Karpas-422 (cell line): Measurements from ENCODE around the gene RALGDS. TPM values are rescaled to one million over a fixed set of nuclear protein-coding genes. Genes with fewer than 3 reads are reported as not detected.

ENCODE experiments used
- DNase-seq: peaks from one replicate; pipeline ENCODE4 v3.0.0-alpha.2; 2015
- H2AFZ ChIP-seq: fragments of 200-600 bp; sonication (generic); 2 replicates; pipeline ENCODE4 v1.6.1; 2014; ENCODE audit warnings: antibody characterized with exemption, low read length, mixed read lengths
- H3K27ac ChIP-seq: fragments of 200-600 bp; sonication (generic); 2 replicates; pipeline ENCODE4 v1.5.1; 2014; ENCODE audit warnings: mild to moderate bottlenecking, low read length, moderate library complexity
- H3K27me3 ChIP-seq: fragments of 200-600 bp; sonication (generic); 2 replicates; pipeline ENCODE4 v1.6.1; 2014; ENCODE audit warnings: low read length, mixed read lengths
- H3K36me3 ChIP-seq: fragments of 200-600 bp; sonication (generic); 2 replicates; pipeline ENCODE4 v1.6.1; 2014; ENCODE audit warnings: low read length, mixed read lengths; ENCODE audit not compliant: insufficient read depth
- H3K4me1 ChIP-seq: fragments of 200-600 bp; sonication (generic); 2 replicates; pipeline ENCODE4 v1.6.1; 2014; ENCODE audit warnings: mild to moderate bottlenecking, low read length, mixed read lengths
- H3K4me2 ChIP-seq: fragments of 200-600 bp; sonication (generic); 2 replicates; pipeline ENCODE4 v1.6.1; 2014; ENCODE audit warnings: low read length, low read depth, mild to moderate bottlenecking; ENCODE audit not compliant: poor library complexity, severe bottlenecking
- H3K4me3 ChIP-seq: fragments of 200-600 bp; sonication (generic); 2 replicates; pipeline ENCODE4 v1.5.1; 2014; ENCODE audit warnings: mild to moderate bottlenecking, antibody characterized with exemption, low read length, mixed read lengths
- H3K79me2 ChIP-seq: fragments of 200-600 bp; sonication (generic); 2 replicates; pipeline ENCODE4 v1.6.1; 2014; ENCODE audit warnings: mild to moderate bottlenecking, low read length, mixed read lengths
- H3K9ac ChIP-seq: fragments of 200-600 bp; sonication (generic); 2 replicates; pipeline ENCODE4 v1.6.0; 2014; ENCODE audit warnings: low read length
- H3K9me2 ChIP-seq: fragments of 200-600 bp; sonication (generic), shearing (Covaris generic); replicated peaks from 2 replicates; pipeline ENCODE4 v1.6.0; 2014; ENCODE audit warnings: mild to moderate bottlenecking, low read length, moderate library complexity; ENCODE audit not compliant: insufficient read depth
- H3K9me3 ChIP-seq: fragments of 300-700, 200-600 bp; sonication (generic); 2 replicates; pipeline ENCODE4 v1.6.1; 2014; ENCODE audit warnings: low read length, mixed read lengths
- H4K20me1 ChIP-seq: fragments of 200-600 bp; sonication (generic); 2 replicates; pipeline ENCODE4 v1.6.1; 2014; ENCODE audit warnings: mild to moderate bottlenecking, antibody characterized with exemption, low read length, low read depth; ENCODE audit not compliant: insufficient read depth
- total RNA-seq: library from RNA; depleted of rRNA; stranded (reverse); fragments of >200 nt; shearing (Covaris generic); gene quantifications from 2 replicates; pipeline ENCODE4 v1.2.3, GENCODE V29; 2014; ENCODE audit warnings: low replicate concordance

Gene RALGDS
- total RNA-seq, 1 experiment from 2014 or later = 69.2 TPM

GRCh38 chr9:133115604-133116345 is 5.3 kb downstream of the RALGDS start:
- peaks cover 91% of the 10 kb centered on the region for H3K79me2 ChIP-seq
- peak overlapping the region; percentile 33; the same call in 1 of the 2 replicates for H3K4me3 ChIP-seq
- no peaks in the 10 kb centered on the region for H3K27me3 ChIP-seq
- peak overlapping the region; percentile 46 for H3K9ac ChIP-seq
- H3K9me3 ChIP-seq = no peaks in the 10 kb centered on the region
- H3K27ac ChIP-seq = peak overlapping the region; percentile 64
- DNase-seq = peak; percentile 58
- peak overlapping the region; percentile 61 for H3K4me2 ChIP-seq
- no peaks in the 10 kb centered on the region for H3K9me2 ChIP-seq
- no peaks in the 10 kb centered on the region for H3K36me3 ChIP-seq
- H3K4me1 ChIP-seq = peaks cover 75% of the 10 kb centered on the region
- peaks cover 87% of the 10 kb centered on the region for H4K20me1 ChIP-seq
- H2AFZ ChIP-seq = no peak overlapping the region

GRCh38 chr9:133114886-133115603 is 6.0 kb downstream of the RALGDS start:
- peak overlapping the region; percentile 46 for H3K9ac ChIP-seq
- DNase-seq = peak; percentile 74
- H4K20me1 ChIP-seq = peaks cover 81% of the 10 kb centered on the region
- peak overlapping the region; percentile 61 for H3K4me2 ChIP-seq
- no peaks in the 10 kb centered on the region for H3K27me3 ChIP-seq
- H3K4me1 ChIP-seq = peaks cover 68% of the 10 kb centered on the region
- no peaks in the 10 kb centered on the region for H3K9me2 ChIP-seq
- peaks cover 1% of the 10 kb centered on the region; the same call in 1 of the 2 replicates for H3K36me3 ChIP-seq
- H3K79me2 ChIP-seq = peaks cover 84% of the 10 kb centered on the region
- no peaks in the 10 kb centered on the region for H3K9me3 ChIP-seq
- H2AFZ ChIP-seq = no peak overlapping the region
- H3K4me3 ChIP-seq = peak overlapping the region; percentile 33; the same call in 1 of the 2 replicates
- peak overlapping the region; percentile 64 for H3K27ac ChIP-seq

- peak overlapping the region; percentile 33; the same call in 1 of the 2 replicates for H3K4me3 ChIP-seq
- peaks cover 60% of the 10 kb centered on the region for H3K4me1 ChIP-seq
- peaks cover 5% of the 10 kb centered on the region; the same call in 1 of the 2 replicates for H3K36me3 ChIP-seq
- no peak overlapping the region for H2AFZ ChIP-seq
- H3K9me2 ChIP-seq = no peaks in the 10 kb centered on the region
- H3K9ac ChIP-seq = peak overlapping the region; percentile 46
- peaks cover 76% of the 10 kb centered on the region for H3K79me2 ChIP-seq
- DNase-seq = peak; percentile 84
- H3K9me3 ChIP-seq = no peaks in the 10 kb centered on the region
- H3K27me3 ChIP-seq = no peaks in the 10 kb centered on the region
- peak overlapping the region; percentile 61 for H3K4me2 ChIP-seq
- peaks cover 79% of the 10 kb centered on the region for H4K20me1 ChIP-seq
- H3K27ac ChIP-seq = peak overlapping the region; percentile 64
These were observed 6.8 kb downstream of the RALGDS start for GRCh38 chr9:133113949-133114885.

DNA sequence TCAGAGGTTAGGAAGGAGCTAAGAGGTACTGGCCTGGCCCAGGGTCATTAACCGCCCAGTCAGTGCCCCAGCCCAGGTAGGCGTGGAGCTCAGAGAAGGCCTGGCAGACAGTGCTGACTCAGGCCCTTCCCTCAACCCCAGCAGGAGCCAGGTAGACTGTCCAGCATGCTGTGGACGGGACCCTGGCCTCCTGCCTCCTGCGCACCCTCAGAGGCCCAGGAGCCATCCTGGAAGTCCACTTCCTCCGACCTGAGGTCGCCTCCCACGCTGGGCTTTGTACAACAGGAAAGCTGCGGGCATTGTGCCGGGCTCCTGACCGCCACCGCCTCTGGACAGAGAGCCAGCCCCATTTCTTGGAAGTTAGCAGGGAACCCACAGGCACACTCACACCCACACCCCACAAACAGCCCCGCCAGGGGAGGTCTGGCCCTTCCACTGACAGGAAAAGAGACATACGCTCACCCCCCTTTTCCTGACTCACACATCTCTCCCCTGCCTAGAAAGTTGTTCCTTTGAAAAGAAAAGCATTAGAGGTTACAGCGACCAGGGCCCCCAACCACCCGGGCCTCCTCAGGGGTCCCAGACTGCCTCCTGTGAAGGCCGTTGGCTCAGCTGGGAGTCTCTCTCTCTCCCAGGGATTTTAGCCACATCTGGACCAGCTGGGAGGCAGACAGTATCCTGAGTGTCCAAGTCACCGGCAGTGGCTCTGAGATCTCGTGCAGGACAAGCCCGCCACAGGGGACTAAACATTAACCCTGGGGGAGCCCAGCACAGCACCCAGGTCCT is 7.7 kb downstream of the RALGDS start:
- Histone ChIP-seq H3K9me2 (no peaks in the 10 kb centered on the region), H4K20me1 (peaks cover 71% of the 10 kb centered on the region), H3K9me3 (no peaks in the 10 kb centered on the region), H3K9ac (peak overlapping the region; percentile 46), H3K4me1 (peaks cover 51% of the 10 kb centered on the region), H3K4me3 (no peak overlapping the region), H3K27ac (peak overlapping the region; percentile 64), H3K36me3 (peaks cover 8% of the 10 kb centered on the region; the same call in 1 of the 2 replicates), H3K27me3 (no peaks in the 10 kb centered on the region), H2AFZ (no peak overlapping the region), H3K79me2 (peaks cover 67% of the 10 kb centered on the region), H3K4me2 (peak overlapping the region; percentile 61)
- no peak for DNase-seq

- peaks cover 15% of the 10 kb centered on the region; the same call in 1 of the 2 replicates for H3K36me3 ChIP-seq
- no peak overlapping the region for H3K4me2 ChIP-seq
- no peaks in the 10 kb centered on the region for H3K9me3 ChIP-seq
- DNase-seq = no peak
- no peak overlapping the region for H3K4me3 ChIP-seq
- H3K9ac ChIP-seq = no peak overlapping the region
- no peaks in the 10 kb centered on the region for H3K27me3 ChIP-seq
- peaks cover 44% of the 10 kb centered on the region for H3K4me1 ChIP-seq
- peaks cover 60% of the 10 kb centered on the region for H3K79me2 ChIP-seq
- no peak overlapping the region for H2AFZ ChIP-seq
- H4K20me1 ChIP-seq = peaks cover 64% of the 10 kb centered on the region
- H3K9me2 ChIP-seq = no peaks in the 10 kb centered on the region
- no peak overlapping the region for H3K27ac ChIP-seq
These were observed 8.4 kb downstream of the RALGDS start for GRCh38 chr9:133112663-133113026.

- Histone ChIP-seq H3K9me3 (no peaks in the 10 kb centered on the region), H3K36me3 (peaks cover 20% of the 10 kb centered on the region; the same call in 1 of the 2 replicates), H3K4me3 (no peak overlapping the region), H3K79me2 (peaks cover 54% of the 10 kb centered on the region), H3K9ac (no peak overlapping the region), H3K4me2 (no peak overlapping the region), H3K4me1 (peaks cover 38% of the 10 kb centered on the region), H3K9me2 (no peaks in the 10 kb centered on the region), H4K20me1 (peaks cover 58% of the 10 kb centered on the region), H3K27me3 (no peaks in the 10 kb centered on the region), H3K27ac (no peak overlapping the region), H2AFZ (no peak overlapping the region)
- DNase-seq = no peak
These were observed 9.0 kb downstream of the RALGDS start for GRCh38 chr9:133111808-133112662.
